COLO829 (cell line): ENCODE results near the gene HOXD8.
A peak's percentile ranks its signal among the peaks of the same experiment; 100 is the strongest.

ENCODE experiments used
- DNase-seq: peaks from one replicate; pipeline ENCODE4 v3.0.0; 2012; ENCODE audit warnings: low spot score

HOXD8 gene

GRCh38 chr2:176160986-176161824 lies 31.7 kb downstream of the HOXD8 start:
- DNase-seq = no peak

- DNase-seq = no peak
Measured at GRCh38 chr2:176161825-176162626, 32.5 kb downstream of the HOXD8 start.

GRCh38 chr2:176162911-176163671 lies 33.6 kb downstream of the HOXD8 start:
- DNase-seq = no peak

- DNase-seq = no peak
Measured at GRCh38 chr2:176163672-176164056, 34.2 kb downstream of the HOXD8 start.

GRCh38 chr2:176164201-176164600 lies 34.7 kb downstream of the HOXD8 start:
- DNase-seq = no peak

GRCh38 chr2:176164611-176165369 lies 35.3 kb downstream of the HOXD8 start:
- DNase-seq = no peak

- DNase-seq = peak; percentile 42
Measured at GRCh38 chr2:176165370-176166050, 36.0 kb downstream of the HOXD8 start.

GRCh38 chr2:176166272-176166671 lies 36.8 kb downstream of the HOXD8 start:
- DNase-seq = no peak

GRCh38 chr2:176167398-176167797 lies 37.9 kb downstream of the HOXD8 start:
- no peak for DNase-seq

- DNase-seq = no peak
Measured at GRCh38 chr2:176169181-176169580, 39.7 kb downstream of the HOXD8 start.

GRCh38 chr2:176169711-176170110 lies 40.2 kb downstream of the HOXD8 start:
- DNase-seq = no peak

- no peak for DNase-seq
Measured at GRCh38 chr2:176170602-176171305, 41.2 kb downstream of the HOXD8 start.

- DNase-seq = no peak
Measured at GRCh38 chr2:176171351-176172006, 42.0 kb downstream of the HOXD8 start.

GRCh38 chr2:176172007-176172894 lies 42.7 kb downstream of the HOXD8 start:
- DNase-seq = no peak

- no peak for DNase-seq
Measured at GRCh38 chr2:176172895-176173566, 43.5 kb downstream of the HOXD8 start.

GRCh38 chr2:176173567-176174381 lies 44.3 kb downstream of the HOXD8 start:
- DNase-seq = no peak

GRCh38 chr2:176174382-176174823 lies 44.9 kb downstream of the HOXD8 start:
- DNase-seq = no peak
